ENCODE measurements around the gene IL22RA1. TPM values are rescaled to one million over a fixed set of nuclear protein-coding genes. Genes with fewer than 3 reads are reported as not detected.

IL22RA1 gene, protein sequence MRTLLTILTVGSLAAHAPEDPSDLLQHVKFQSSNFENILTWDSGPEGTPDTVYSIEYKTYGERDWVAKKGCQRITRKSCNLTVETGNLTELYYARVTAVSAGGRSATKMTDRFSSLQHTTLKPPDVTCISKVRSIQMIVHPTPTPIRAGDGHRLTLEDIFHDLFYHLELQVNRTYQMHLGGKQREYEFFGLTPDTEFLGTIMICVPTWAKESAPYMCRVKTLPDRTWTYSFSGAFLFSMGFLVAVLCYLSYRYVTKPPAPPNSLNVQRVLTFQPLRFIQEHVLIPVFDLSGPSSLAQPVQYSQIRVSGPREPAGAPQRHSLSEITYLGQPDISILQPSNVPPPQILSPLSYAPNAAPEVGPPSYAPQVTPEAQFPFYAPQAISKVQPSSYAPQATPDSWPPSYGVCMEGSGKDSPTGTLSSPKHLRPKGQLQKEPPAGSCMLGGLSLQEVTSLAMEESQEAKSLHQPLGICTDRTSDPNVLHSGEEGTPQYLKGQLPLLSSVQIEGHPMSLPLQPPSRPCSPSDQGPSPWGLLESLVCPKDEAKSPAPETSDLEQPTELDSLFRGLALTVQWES
- not detected in 2 replicates for total RNA-seq

DNA sequence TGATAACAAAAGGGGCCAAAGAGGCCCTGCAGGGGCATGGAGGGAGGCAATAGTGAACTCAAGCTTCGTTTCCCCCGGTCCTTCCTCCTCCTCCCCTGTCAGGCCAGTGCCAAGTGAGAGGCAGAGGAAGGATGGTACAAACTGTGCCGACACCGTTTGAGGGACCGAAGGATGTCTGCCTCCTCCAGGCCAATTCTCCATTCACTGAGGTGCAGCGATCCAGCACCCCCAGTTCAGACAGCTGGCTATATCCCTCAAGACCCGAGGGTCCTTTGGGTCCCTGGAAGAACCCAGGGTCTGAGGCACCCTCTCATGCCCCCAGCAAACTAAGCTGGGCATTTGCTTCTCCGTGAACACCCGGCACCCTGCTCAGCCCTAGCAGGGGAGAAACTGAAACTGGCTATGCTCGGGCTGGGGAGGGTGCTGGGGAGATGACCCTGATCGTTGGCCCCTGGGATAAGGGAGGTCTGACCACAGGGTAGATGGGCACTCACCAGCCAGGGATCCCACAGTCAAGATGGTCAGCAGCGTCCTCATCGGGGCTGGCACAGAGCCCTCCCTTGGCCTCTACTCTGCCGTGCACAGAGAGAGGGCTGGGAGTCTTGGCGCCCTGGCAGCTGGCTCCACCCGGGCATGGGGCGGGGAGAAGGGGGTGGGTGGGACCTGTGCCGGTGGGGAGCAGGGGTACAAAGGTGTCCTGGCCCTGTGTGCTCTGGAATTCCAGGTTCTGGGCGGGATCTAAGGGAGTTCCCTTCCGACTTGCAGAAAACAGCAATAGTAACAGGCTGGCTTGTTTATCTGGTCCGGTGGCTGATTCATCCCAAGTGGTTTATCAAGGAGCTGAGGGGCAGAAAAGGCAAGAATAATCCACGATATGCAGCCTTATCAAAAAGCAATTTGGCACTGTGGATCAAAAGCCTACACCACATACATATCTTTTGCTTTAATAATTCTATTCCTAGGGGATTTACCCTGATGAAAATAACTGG lies at the start of gene IL22RA1:
Gene IL22RA1, minus strand, starts transcription at position 595 of the 989 bp plus-strand sequence. Its CDS starts 58 bp downstream, at position 537.
- no peak for DNase-seq (ENCODE audit: low read depth, low spot score)

DNA sequence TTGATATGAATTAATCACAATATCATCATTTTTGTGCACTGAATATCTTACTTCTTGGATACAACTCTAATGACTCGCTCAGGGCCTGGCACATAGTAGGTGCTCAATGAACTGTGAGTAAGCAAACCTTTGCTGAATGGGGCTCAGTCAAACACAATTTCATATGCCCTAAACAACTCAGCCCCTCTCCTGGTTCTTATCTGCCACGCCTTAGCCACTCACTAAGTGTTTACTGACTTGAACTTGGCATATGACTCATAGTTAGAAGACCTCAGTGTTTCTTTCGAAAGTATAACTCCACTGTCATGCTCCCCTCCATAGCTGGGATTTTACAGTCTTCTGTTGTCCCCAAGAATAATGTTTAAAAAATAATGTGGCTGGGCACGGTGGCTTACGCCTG lies 48.9 kb upstream of the IL22RA1 start:
- DNase-seq (ENCODE audit: low read depth, low spot score) = no peak

DNA sequence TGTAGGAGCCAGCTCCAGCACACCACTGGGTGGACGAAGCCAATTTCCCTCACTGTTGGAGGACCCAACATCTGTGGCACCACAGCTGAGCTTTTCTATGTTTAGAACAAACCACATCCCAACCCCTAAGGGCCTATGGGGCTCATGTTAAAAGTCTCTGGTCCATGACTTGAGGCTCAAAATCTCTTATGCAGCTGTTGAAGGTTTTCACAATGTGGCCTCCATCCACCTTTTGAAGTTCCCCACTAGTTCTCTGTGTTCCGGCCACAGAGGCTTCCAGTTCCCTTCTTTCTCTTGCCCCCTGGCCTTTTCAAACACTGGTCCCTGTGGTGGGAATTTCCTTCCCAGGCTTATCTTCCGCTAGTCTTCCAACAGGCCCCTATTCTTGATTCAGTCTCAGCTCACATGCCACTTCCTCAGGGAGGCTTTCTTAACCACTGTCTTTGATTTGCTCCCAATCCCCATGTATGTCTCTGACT lies 48.1 kb upstream of the IL22RA1 start:
- DNase-seq (ENCODE audit: low read depth, low spot score) = no peak

DNA sequence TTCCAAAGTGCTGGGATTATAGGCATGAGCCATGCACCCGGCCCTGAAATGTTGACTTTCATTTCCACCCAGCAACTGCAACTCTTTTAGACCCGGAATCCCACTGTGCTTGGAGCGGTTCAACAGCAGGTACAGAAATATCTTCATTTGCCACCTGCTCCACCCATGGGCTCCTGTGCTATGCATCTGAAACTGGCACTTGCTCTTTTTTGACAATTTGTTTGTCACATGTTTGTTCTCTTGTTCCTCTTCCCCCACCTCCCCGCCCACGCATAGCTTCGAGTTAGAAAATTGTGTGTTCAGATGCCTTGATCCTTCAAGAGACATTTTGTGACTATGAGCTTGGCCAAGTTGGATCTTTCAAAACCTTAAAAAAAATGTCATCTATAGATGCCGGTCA lies 46.6 kb upstream of the IL22RA1 start:
- DNase-seq (ENCODE audit: low read depth, low spot score) = no peak

DNA sequence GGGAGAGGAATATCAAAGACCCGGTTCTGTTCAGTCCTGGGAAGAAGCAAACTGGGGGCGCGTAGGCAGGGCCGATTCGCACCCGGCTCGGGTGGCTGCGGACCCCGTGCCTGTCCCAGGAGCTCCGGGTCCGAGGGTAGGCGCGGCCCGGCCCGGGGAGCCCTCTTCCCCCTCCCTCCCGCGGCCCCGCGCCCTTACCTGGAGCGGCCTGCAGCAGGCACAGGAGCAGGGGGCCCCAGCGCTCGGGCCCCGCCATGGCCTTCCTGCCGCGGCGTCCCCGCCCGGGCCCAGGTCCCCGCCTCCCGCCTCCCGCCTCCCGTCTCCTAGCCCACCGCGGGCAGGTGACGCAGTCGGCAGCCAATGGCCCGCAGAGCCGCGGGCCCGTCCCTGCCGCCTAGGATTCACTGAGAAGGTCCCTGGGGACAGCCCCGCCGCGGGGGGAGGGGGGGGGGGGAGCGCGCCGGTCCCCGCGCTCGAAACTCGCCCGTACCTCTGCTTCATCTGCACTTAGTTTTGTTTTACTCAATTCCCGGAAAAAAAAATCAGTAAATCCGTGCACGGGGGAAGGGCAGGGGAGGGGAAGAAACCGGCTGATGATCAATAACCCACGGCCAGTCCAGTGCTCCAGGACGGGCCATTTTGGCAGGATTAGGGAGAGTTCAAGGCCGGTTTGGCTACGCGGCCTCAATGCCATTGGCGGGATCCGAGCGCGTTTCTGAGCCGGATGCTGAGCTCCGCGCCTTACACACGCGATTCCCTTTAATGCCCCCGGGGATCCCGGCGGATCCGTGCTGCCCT lies 44.3 kb upstream of the IL22RA1 start, which contains the start of gene IFNLR1:
Gene IFNLR1, minus strand, starts transcription at position 297 of the 798 bp plus-strand sequence. Its CDS starts 41 bp downstream, at position 256.
- DNase-seq (ENCODE audit: low read depth, low spot score) = no peak

DNA sequence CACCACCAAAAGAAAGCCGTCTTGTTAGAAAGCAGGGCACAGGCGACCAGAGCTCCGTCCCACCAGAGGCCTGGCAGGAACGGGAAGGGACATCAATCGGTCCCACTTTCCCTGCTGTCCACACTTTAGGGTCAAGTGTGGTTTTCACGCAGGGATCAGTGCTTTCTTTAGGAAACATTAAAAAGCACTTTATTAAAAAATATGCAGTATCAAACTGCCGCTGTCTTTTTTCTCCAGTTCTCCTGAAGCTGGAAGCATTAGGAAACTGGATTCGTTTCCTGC lies 43.7 kb upstream of the IL22RA1 start:
- no peak for DNase-seq (ENCODE audit: low read depth, low spot score)

DNA sequence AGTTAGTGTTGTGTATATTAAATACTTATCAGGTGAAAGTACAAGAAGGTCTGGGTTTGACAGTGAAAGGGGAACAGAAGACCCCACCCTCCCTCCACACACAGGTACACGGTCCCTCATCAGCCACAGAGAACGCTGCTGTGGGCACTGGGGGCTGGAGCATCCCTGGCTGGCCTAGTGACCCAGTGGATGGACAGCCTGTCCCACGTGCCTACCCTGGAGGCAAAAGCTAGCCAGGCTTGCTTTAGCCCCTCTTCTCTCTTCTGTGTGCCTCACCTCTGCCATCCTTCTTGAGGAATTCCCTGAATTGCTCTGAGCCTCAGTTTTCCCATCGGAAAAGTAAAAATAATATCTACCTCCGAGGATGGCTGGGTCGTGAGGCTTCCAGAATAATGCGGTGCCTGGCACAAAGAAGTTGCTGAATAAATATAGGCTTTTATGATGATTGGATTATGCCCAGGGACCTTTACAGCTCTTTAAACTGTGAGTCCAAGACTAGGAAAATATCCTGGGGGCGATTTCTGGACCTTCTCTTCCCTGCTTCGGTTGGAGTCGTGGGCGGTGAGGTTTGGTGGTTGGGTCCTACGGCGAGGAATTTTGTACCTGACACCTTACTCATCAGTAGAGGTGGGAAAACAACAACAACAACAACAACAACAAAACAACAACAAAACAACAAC lies 43.2 kb upstream of the IL22RA1 start:
- DNase-seq (ENCODE audit: low read depth, low spot score) = no peak

DNA sequence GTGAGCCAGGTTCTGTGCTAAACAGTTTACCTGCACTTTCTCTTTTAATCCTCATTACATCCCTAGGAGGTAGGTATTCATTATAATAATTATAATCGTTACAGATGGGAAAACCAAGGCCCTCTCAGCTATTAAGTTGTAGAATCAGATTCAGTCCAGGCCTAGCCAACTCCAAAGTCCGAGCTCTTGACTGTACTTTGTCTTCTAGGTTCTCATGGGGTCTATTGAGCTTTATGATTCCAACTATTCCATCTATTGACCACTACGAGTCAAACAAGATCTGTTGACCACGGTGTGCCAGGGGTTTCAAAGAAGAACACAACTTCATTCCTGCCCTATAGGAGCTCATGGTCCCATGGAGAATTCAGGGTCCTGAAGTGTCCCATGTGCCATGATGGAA lies 42.1 kb upstream of the IL22RA1 start:
- DNase-seq (ENCODE audit: low read depth, low spot score) = no peak

DNA sequence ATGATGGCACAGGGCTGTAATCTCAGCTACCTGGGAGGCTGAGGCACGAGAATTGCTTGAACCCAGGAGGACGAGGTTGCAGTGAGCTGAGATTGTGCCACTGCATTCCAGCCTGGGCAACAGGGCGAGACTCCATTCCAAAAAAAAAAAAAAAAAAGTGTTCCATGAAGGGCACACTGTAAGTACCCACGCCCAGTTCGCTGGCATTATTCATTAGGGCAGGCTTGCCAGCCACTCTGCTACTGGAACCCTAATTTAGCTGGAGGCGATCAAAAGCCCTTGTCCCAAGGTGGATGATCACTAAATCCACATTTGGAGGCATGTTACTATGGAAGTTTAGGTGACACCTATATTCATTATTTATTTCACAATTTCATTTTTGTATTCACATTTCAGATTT lies 39.1 kb upstream of the IL22RA1 start:
- no peak for DNase-seq (ENCODE audit: low read depth, low spot score)

DNA sequence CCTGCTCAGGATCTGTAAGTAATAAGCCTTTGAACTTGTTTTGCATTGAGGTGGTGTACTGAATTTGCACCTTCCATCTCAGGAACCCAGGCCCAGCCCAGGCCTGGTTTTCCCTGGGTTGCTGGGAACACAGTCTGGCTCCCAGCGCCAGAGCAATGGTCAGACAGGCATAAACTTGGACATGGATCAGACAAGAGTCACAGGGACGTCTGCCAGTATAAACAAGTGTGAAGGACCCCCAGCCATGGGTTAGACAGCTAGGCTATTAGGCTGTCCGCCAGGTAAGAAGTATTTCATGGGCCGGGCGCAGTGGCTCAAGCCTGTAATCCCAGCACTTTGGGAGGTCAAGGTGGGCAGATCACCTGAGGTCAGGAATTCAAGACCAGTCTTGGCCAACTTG lies 38.7 kb upstream of the IL22RA1 start:
- DNase-seq (ENCODE audit: low read depth, low spot score) = no peak

DNA sequence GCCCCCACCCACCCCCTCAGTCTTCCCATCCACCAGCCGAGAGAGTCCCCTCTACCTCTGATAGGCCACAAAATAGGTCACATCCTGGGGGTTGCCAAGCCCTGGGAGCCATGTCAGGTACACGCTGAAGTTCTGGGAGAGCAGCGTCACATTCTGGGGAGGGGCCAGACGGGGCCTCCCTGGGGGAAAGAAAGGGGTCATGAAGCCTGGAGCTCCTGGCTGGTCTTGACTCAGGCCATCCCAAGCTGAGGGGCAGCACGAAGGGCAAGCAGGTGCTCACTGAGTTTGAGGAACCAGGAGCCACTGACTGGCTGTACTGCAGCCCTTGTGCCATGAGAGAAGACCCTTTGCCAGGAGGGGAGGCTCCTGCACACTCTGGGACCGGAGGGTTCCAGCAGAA lies 37.7 kb upstream of the IL22RA1 start:
- DNase-seq (ENCODE audit: low read depth, low spot score) = no peak

DNA sequence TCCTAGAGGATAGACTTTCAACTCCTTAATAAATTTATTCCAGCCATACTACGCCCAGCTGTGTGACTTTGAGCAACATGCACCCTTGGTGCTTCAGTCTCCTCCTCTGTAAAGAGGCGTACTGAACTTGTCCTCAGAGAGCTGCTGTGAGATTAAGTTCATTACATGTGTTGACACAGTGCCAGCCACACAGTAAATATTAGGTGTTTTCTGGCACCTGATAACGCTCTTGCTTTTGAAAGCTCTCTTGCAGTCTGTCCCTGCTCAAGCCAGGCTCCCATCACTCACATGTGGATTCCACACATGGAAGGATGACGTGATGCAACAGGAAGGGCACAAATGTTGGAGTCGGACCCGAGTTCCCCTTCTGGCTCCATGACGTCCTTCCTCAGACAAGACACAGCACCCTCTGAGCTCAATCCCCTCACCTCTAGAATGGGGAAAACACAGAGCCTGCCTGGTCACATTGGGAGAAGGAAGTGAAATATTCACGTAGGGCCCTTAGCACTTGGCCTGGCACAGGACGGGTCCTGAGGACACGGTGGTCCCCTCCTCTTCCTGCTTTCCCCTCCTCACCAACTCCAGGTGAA lies 36.4 kb upstream of the IL22RA1 start:
- DNase-seq (ENCODE audit: low read depth, low spot score) = no peak

DNA sequence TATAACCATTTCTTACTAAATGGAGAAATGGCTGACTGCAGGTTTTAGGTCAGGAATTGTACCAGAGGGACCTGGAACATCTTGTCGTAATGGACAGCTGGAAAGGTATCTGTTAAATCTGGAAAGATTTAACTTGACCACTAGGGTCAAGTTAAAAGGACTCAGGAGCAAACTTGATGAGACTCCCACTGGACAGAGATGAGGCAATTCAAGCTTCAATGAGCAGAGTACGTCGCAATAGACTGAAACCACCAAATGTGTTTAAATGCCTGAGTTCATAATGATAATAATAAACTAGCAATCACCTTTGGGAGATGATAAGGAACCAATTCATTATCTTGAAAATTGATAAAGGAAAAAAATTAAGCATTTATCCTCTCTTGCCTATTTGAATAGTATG lies 35.5 kb upstream of the IL22RA1 start:
- no peak for DNase-seq (ENCODE audit: low read depth, low spot score)

DNA sequence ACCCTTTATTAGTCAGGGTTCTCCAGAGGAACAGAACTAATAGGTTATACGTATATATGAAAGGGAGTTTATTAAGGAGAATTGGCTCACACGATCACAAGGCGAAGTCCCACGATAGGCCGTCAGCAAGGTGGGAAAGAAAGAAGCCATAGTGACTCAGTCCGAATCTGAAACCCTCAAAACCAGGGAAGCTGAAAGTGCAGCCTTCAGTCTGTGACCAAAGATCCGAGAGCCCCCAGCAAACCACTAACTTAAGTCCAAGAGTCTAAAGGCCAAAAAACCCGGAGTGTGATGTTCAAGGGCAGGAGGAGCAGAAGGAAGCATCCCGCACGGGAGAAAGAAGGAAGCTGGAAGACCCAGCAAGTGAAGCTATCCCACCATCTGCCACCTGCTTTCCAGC lies 34.2 kb upstream of the IL22RA1 start:
- DNase-seq (ENCODE audit: low read depth, low spot score) = no peak

DNA sequence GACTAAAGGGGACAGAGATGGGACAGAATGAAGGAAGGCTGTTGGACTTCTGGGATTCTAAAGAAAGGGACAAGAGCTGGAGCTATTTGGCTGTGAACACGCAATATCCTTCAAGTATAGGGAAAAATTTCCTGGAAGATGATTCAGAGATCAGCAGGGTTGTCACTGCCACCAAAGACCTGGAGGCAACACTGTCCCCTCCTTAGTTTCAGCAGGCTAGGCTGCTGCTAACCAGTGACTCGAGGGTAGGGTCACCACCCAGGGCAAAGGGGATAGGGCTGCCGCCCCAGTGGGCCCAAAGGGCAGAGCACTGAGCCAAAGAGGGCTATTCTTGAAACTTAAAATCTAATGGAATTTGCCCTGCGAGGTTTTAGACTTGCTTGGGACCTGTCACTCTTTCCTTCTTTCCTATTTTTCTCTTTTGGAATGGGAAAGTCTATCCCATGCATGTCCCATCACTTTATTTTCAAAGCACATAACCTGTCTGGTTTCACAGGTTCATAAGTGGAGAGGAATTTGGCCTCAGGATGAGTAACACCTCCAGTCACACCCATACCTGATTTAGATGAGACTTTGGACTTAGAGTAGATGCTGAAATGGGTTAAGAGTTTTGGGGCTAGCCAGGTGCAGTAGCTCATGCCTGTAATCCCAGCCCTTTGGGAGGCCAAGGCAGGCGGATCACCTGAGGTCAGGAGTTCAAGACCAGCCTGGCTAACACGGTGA lies 32.3 kb upstream of the IL22RA1 start:
- no peak for DNase-seq (ENCODE audit: low read depth, low spot score)

DNA sequence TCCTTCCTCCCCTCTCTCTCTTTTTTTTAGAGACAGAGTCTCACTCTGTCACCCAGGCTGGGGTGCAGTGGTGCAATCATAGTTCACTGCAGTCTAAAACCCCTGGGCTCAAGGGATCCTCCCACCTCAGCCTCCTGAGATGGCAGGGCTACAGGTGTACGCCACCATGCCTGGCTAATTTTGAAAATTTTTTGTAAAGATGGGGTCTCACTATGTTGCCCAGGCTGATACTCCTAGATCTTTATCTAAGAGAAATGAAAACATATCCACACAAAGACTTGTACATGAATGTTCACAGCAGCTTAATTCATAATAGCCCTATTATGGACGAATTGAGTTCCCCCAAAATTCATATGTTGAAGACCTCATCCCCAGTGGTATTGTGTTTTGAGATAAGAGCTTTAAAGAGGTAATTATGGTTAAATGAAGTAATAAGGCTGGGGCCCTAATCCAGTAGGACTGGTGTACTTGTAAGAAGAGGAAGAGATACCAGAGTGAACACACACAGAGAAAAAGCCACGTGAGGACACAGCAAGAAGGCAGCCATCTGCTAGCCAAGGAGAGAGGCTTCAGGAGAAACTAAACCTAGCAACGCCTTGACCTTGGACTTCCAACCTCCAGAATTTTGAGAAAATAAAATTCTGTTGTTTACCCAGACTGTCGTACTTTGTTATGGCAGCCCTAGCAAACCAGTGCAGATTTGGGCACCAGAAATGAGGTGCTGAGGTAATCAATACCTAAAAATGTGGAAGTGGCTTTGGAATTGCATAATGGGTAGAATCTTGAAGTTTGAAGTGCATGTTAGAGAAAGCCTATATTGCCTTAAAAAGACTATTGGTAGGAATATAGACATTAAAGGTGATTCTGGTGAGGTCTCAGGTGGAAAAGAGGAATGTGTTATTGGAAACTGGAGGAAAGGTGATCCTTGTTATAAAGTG lies 31.0 kb upstream of the IL22RA1 start:
- no peak for DNase-seq (ENCODE audit: low read depth, low spot score)

DNA sequence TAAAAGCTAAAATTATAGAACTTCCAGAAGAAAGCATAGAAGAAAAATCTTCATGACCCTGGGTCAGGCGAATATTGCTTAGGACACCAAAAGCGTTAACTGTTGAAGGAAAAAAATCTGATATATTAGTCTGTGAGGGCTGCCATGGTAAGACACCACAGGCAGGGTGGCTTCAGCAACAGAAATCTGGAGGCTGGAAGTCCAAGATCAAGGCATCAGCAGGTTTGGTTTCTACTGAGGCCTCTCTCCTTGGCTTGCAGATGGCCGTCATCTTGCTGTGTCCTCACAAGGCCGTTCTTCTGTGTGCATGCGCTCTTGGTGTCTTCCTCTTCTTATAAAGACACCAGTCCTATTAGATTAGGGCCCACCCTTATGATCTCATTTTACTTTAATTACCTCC lies 29.7 kb upstream of the IL22RA1 start:
- no peak for DNase-seq (ENCODE audit: low read depth, low spot score)

DNA sequence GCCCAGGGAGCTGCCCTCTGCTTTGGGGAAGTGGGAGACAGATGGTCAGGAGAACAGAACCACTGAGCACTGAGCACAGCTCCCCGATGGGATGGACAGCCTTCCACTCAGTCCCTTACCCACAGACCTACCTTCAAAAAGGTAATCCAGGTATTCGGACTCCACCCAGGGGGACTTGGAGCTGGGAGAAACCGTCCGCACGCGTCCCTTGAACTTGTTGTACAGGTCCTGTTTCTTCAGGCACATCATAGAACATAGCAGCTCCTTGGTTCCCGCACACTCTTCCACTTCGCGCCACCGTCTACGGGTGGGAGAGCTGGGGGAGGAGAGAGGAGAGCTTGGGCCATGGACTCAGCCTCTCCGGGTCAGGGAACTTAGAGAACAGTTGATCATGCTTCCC lies 26.3 kb upstream of the IL22RA1 start:
- no peak for DNase-seq (ENCODE audit: low read depth, low spot score)

Data from pulmonary artery endothelial cell (primary cell).